Activated T-helper 1 cell treated with Interleukin-2 at 50 U/mL for 16 hours (primary cell): ENCODE data around the gene CAMK1G.

Experiments
- DNase-seq: peaks from one replicate; pipeline ENCODE4 v3.0.0-alpha.2; 2020; ENCODE audit warnings: low read depth

Gene CAMK1G

GRCh38 chr1:209583408-209583807, at the start of gene CAMK1G:
Gene CAMK1G, plus strand, starts transcription at chr1:209583714. Its CDS starts 11,270 bp downstream, at chr1:209594984.
- DNase-seq: no peak

GRCh38 chr1:209534496-209535250, 48.8 kb upstream of the CAMK1G start:
- no peak for DNase-seq

- DNase-seq: no peak
Measured at GRCh38 chr1:209536843-209537242, 46.7 kb upstream of the CAMK1G start.

GRCh38 chr1:209537336-209538114, 46.0 kb upstream of the CAMK1G start:
- no peak for DNase-seq

- DNase-seq: no peak
Measured at GRCh38 chr1:209539576-209539975, 43.9 kb upstream of the CAMK1G start.

GRCh38 chr1:209542585-209542984, 40.9 kb upstream of the CAMK1G start:
- DNase-seq: no peak

GRCh38 chr1:209544098-209544497, 39.4 kb upstream of the CAMK1G start:
- no peak for DNase-seq

- DNase-seq: no peak
Measured at GRCh38 chr1:209545423-209545822, 38.1 kb upstream of the CAMK1G start.

GRCh38 chr1:209546390-209547085, 37.0 kb upstream of the CAMK1G start:
- DNase-seq: no peak

GRCh38 chr1:209547626-209548025, 35.9 kb upstream of the CAMK1G start:
- no peak for DNase-seq

GRCh38 chr1:209549443-209550205, 33.9 kb upstream of the CAMK1G start:
- DNase-seq: no peak

GRCh38 chr1:209550519-209550918, 33.0 kb upstream of the CAMK1G start:
- no peak for DNase-seq

- no peak for DNase-seq
Measured at GRCh38 chr1:209552406-209553264, 30.9 kb upstream of the CAMK1G start.

- DNase-seq: no peak
Measured at GRCh38 chr1:209554761-209555611, 28.5 kb upstream of the CAMK1G start.

GRCh38 chr1:209556162-209556690, 27.3 kb upstream of the CAMK1G start:
- no peak for DNase-seq

- no peak for DNase-seq
Measured at GRCh38 chr1:209557221-209557620, 26.3 kb upstream of the CAMK1G start.

GRCh38 chr1:209560529-209560928, 23.0 kb upstream of the CAMK1G start:
- no peak for DNase-seq

GRCh38 chr1:209560952-209561351, 22.6 kb upstream of the CAMK1G start:
- DNase-seq: no peak

- DNase-seq: no peak
Measured at GRCh38 chr1:209561532-209561931, 22.0 kb upstream of the CAMK1G start.

- no peak for DNase-seq
Measured at GRCh38 chr1:209564849-209565248, 18.7 kb upstream of the CAMK1G start.
